GM12878 (cell line): Measurements from ENCODE around the gene PPP1R12A. TPM values are rescaled to one million over a fixed set of nuclear protein-coding genes. Genes with fewer than 3 reads are reported as not detected.

ENCODE experiments used
- ATAC-seq: fragments of 200-7000 bp; cut with Tn5 transposase; 3 replicates; pipeline ENCODE4 v1.9.1; 2020; ENCODE audit warnings: mild to moderate bottlenecking, moderate library complexity
- BruUV-seq: library from RNA; stranded (reverse); fragments of 400-500 nt; replicated peaks from 2 replicates; lab custom pipeline; 2021; lab: Mats Ljungman, UMichigan
- CTCF ChIA-PET: fragments of 300-600 bp; sonication (Branson Sonifier 250); formaldehyde crosslinking; extraction: SDS; loops from one replicate; lab custom pipeline; 2021; ENCODE audit warnings: inconsistent platforms; lab: Yijun Ruan, JAX
- POLR2A ChIA-PET: fragments of 350-600 bp; formaldehyde crosslinking; extraction: SDS; loops from one replicate; lab custom pipeline; 2021; ENCODE audit warnings: inconsistent platforms; lab: Charles Lee
- RAD21 ChIA-PET: fragments of 300-600 bp; sonication (Branson Sonifier 250); formaldehyde crosslinking; loops from one replicate; lab custom pipeline; 2023; ENCODE audit warnings: antibody characterized with exemption; ENCODE audit not compliant: unreplicated experiment; lab: Charles Lee
- SMC1A ChIA-PET: fragments of 300-600 bp; sonication (Branson Sonifier 250); formaldehyde crosslinking; loops from one replicate; lab custom pipeline; 2023; ENCODE audit not compliant: unreplicated experiment, uncharacterized antibody; lab: Charles Lee
- DNase-seq: peaks from one replicate; pipeline ENCODE4 v3.0.0-alpha.2; 2011; ENCODE audit warnings: low read depth, low spot score
- FAIRE-seq: peaks from 3 replicates; lab custom pipeline; 2011; peaks lifted over from hg19 to GRCh38; lab: Jason Lieb, UNC
- H2AFZ ChIP-seq: 2 replicates; pipeline ENCODE4 v1.6.0; 2011; ENCODE audit warnings: low read depth, low read length, control low read depth; ENCODE audit not compliant: control insufficient read depth
- H3K27ac ChIP-seq: 2 replicates; pipeline ENCODE4 v1.5.1; 2011; ENCODE audit warnings: control low read depth; ENCODE audit not compliant: control insufficient read depth, insufficient read depth
- H3K27me3 ChIP-seq, 2 experiments: replicated peaks in 1 of 2; 2 replicates each; pipeline versions ENCODE4 v1.6.0 to v1.6.1; 2011; ENCODE audit warnings: low read length in 1 of 2; ENCODE audit not compliant: control insufficient read depth in 2 of 2, insufficient read depth in 2 of 2
- H3K36me3 ChIP-seq, 2 experiments: 2 replicates each; pipeline ENCODE4 v1.5.1; 2011; ENCODE audit warnings: low read length in 1 of 2; ENCODE audit not compliant: control insufficient read depth in 2 of 2, insufficient read depth in 2 of 2
- H3K4me1 ChIP-seq: 2 replicates; pipeline ENCODE4 v1.6.1; 2011; ENCODE audit warnings: mild to moderate bottlenecking, low read length, moderate library complexity, mixed read lengths; ENCODE audit not compliant: control insufficient read depth, insufficient read depth
- H3K4me2 ChIP-seq: 2 replicates; pipeline ENCODE4 v1.6.0; 2011; ENCODE audit warnings: control low read depth; ENCODE audit not compliant: control insufficient read depth, insufficient read depth
- H3K4me3 ChIP-seq: fragments of 200-600 bp; sonication (generic); 2 replicates; pipeline ENCODE4 v1.5.1; 2016
- H3K79me2 ChIP-seq: 2 replicates; pipeline ENCODE4 v1.6.0; 2011; ENCODE audit warnings: low read length; ENCODE audit not compliant: control insufficient read depth, insufficient read depth
- H3K9ac ChIP-seq: 2 replicates; pipeline ENCODE4 v1.8.0; 2011; ENCODE audit warnings: low read length, control low read depth, mixed read lengths; ENCODE audit not compliant: control insufficient read depth, insufficient read depth
- H3K9me3 ChIP-seq: replicated peaks from 3 replicates; pipeline ENCODE4 v1.5.1; 2011; ENCODE audit warnings: mild to moderate bottlenecking, low read length; ENCODE audit not compliant: control insufficient read depth, insufficient read depth
- H4K20me1 ChIP-seq: 2 replicates; pipeline ENCODE4 v1.6.0; 2011; ENCODE audit not compliant: control insufficient read depth, insufficient read depth
- CHD2 ChIP-seq: IDR thresholded peaks from 2 replicates; pipeline ENCODE4 v1.6.1; 2011; ENCODE audit warnings: low read depth, low read length, improper control_type of control experiment, borderline replicate concordance
- DPF2 ChIP-seq: fragments of 450-650 bp; IDR thresholded peaks from 2 replicates; pipeline ENCODE4 v1.6.1; 2017; ENCODE audit warnings: mild to moderate bottlenecking
- ETV6 ChIP-seq, 2 experiments: fragments of 450-650 bp in 1 of 2; IDR thresholded peaks in 1 of 2; conservative IDR thresholded peaks in 1 of 2; 2 replicates each; pipeline ENCODE4 v1.6.1; 2014; ENCODE audit warnings: antibody characterized with exemption in 1 of 2, borderline replicate concordance in 1 of 2, low read depth in 1 of 2, mild to moderate bottlenecking in 1 of 2, moderate library complexity in 1 of 2
- HDAC2 ChIP-seq: fragments of 200-600 bp; sonication (generic); IDR thresholded peaks from 2 replicates; pipeline ENCODE4 v1.6.1; 2017
- IRF3 ChIP-seq: fragments of 450-650 bp; IDR thresholded peaks from 2 replicates; pipeline ENCODE4 v1.6.1; 2014; ENCODE audit warnings: mild to moderate bottlenecking
- IRF4 ChIP-seq: IDR thresholded peaks from 2 replicates; pipeline ENCODE4 v1.6.1; 2011; ENCODE audit warnings: low read depth, low read length
- MEF2A ChIP-seq: IDR thresholded peaks from 2 replicates; pipeline ENCODE4 v1.6.1; 2011; ENCODE audit warnings: low read depth, mild to moderate bottlenecking, low read length, moderate library complexity; ENCODE audit not compliant: insufficient read depth
- PBX3 ChIP-seq: IDR thresholded peaks from 2 replicates; pipeline ENCODE4 v1.6.1; 2011; ENCODE audit warnings: mild to moderate bottlenecking, low read depth, low read length, moderate library complexity; ENCODE audit not compliant: insufficient replicate concordance
- POLR2AphosphoS5 ChIP-seq: IDR thresholded peaks from 2 replicates; pipeline ENCODE4 v1.6.1; 2011; ENCODE audit warnings: mild to moderate bottlenecking, low read length, inconsistent platforms
- RCOR1 ChIP-seq: conservative IDR thresholded peaks from 2 replicates; pipeline ENCODE4 v1.6.1; 2012; ENCODE audit warnings: low read depth, low read length, improper control_type of control experiment
- RELA ChIP-seq: fragments of 450-650 bp; IDR thresholded peaks from 2 replicates; pipeline ENCODE4 v1.8.0; 2014; ENCODE audit warnings: borderline replicate concordance; ENCODE audit not compliant: partially characterized antibody
- RELB ChIP-seq: fragments of 450-650 bp; IDR thresholded peaks from 2 replicates; pipeline ENCODE4 v1.6.1; 2017; ENCODE audit warnings: low read depth, mild to moderate bottlenecking, moderate library complexity
- ZNF622 ChIP-seq: fragments of 450-650 bp; IDR thresholded peaks from 2 replicates; pipeline ENCODE4 v1.6.1; 2017; ENCODE audit warnings: mild to moderate bottlenecking, inconsistent platforms
- WGBS: methylation state at CpG from one replicate; pipeline ENCODE4 v1.1.6; 2016; ENCODE audit warnings: low lambda C conversion rate; ENCODE audit not compliant: insufficient replicate concordance, insufficient coverage; ENCODE audit errors: missing lambda C conversion rate; 5-methylcytosine and 5-hydroxymethylcytosine counted together
- in situ Hi-C: fragments of 300-500 bp; cut with MboI; formaldehyde crosslinking; loops from 9 replicates; pipeline ENCODE4 v1.14.3; 2018; ENCODE audit warnings: mixed read lengths
- intact Hi-C: fragments of 100-400 bp; cut with micrococcal nuclease; formaldehyde crosslinking; loops from one replicate; pipeline ENCODE4 v1.14.2; 2022; ENCODE audit not compliant: unreplicated experiment
- polyA plus RNA-seq, 11 experiments: library from polyadenylated mRNA; depleted of rRNA in 4 of 11; unstranded in 6 of 11; stranded (reverse) in 5 of 11; fragments of >200 nt; fragmentation: Nextera tagmentation in 4 of 11; fragmentation: Illumina TruSeq in 1 of 11; extraction: Ambion mirVana in 4 of 11; extraction: Trizol in 1 of 11; gene quantifications; 1 replicate in 1 of 11; 2 replicates in 10 of 11; pipeline versions ENCODE4 v1.2.1 to v1.2.3, GENCODE V29; 2011 to 2016; ENCODE audit warnings: inconsistent platforms in 2 of 11, missing spikeins in 2 of 11, low read depth in 1 of 11
- total RNA-seq, 4 experiments: library from RNA; depleted of rRNA in 3 of 4; stranded (reverse); fragments of >200 nt in 3 of 4; fragmentation: Illumina TruSeq in 1 of 4; extraction: Trizol in 1 of 4; gene quantifications; 2 replicates each; pipeline versions ENCODE4 v1.2.1 to v1.2.3, GENCODE V29; 2013 to 2021

Gene PPP1R12A
- total and polyA plus RNA-seq, 10 of the 15 experiments (the other 5 are each of a cell fraction or from before 2014, with no cell fraction given): 22.8 to 134 (median 51.4) TPM

- H3K4me2 ChIP-seq: no peak overlapping the region
- no peak overlapping the region for H3K9ac ChIP-seq
- no peak for ATAC-seq
- no peak for DNase-seq
- peaks cover 4% of the 10 kb centered on the region for H3K79me2 ChIP-seq
- 100% methylated on average over 4 of the region's 4 CpGs for WGBS
- H4K20me1 ChIP-seq: no peaks in the 10 kb centered on the region
- CTCF ChIA-PET: interaction anchor here (1.5 kb wide), 1 partner anchor 11 kb away, joined by 4 read pairs; no protein-coding TSS in a partner anchor
- no TSS peak for BruUV-seq
- TF ChIP-seq POLR2AphosphoS5 (no peak), DPF2 (no peak)
- POLR2A ChIA-PET: interaction anchor here (1.2 kb wide), 1 partner anchor 93 kb away, joined by 3 read pairs; the partner anchor contains the start of gene PPP1R12A
- H3K9me3 ChIP-seq: peaks cover 23% of the 10 kb centered on the region
- H3K4me1 ChIP-seq: no peaks in the 10 kb centered on the region
- SMC1A ChIA-PET: interaction anchor here (0.7 to 0.8 kb wide), 2 partner anchors 92 to 228 kb away, joined by 3 read pairs; no protein-coding TSS in a partner anchor
- H3K27me3 ChIP-seq: no peaks in the 10 kb centered on the region
- no peak for FAIRE-seq
- intact Hi-C loops: no loop called here
- RAD21 ChIA-PET: no interaction called here
- no peak overlapping the region for H2AFZ ChIP-seq
- no peak overlapping the region for H3K27ac ChIP-seq
- in situ Hi-C loops: no loop called here
- peaks cover 4 to 15% of the 10 kb centered on the region in 2 experiments for H3K36me3 ChIP-seq
- H3K4me3 ChIP-seq: no peak overlapping the region
Observed at GRCh38 chr12:79841248-79841877, 93.5 kb downstream of the PPP1R12A start.

- in situ Hi-C loops: no loop called here
- Histone ChIP-seq H4K20me1 (no peaks in the 10 kb centered on the region), H3K4me2 (no peak overlapping the region), H3K27ac (no peak overlapping the region), H3K9me3 (peaks cover 21% of the 10 kb centered on the region), H2AFZ (no peak overlapping the region), H3K36me3 (peaks cover 4 to 8% of the 10 kb centered on the region in 2 experiments), H3K27me3 (no peaks in the 10 kb centered on the region), H3K4me1 (no peaks in the 10 kb centered on the region), H3K9ac (no peak overlapping the region), H3K4me3 (no peak overlapping the region), H3K79me2 (peaks cover 3% of the 10 kb centered on the region)
- CTCF ChIA-PET: no interaction called here
- BruUV-seq: no TSS peak
- FAIRE-seq (no peak), DNase-seq (no peak), ATAC-seq (no peak)
- intact Hi-C loops: no loop called here
- SMC1A ChIA-PET: interaction anchor here (0.9 kb wide), 1 partner anchor 102 kb away, joined by 3 read pairs; no protein-coding TSS in a partner anchor
- 100% methylated on average over 3 of the region's 3 CpGs for WGBS
- TF ChIP-seq RELB (no peak), ETV6 (conservative IDR thresholded peaks at IDR 0.05 in 1 of 2, IDR thresholded peaks at IDR 0.05 in 1 of 2; ENCODE audit: borderline replicate concordance in 1 of 2, low read depth in 1 of 2) (no peak), CHD2 (no peak), HDAC2 (no peak), IRF3 (no peak), MEF2A (no peak), RCOR1 (no peak), RELA (no peak), PBX3 (no peak), IRF4 (no peak), ZNF622 (no peak)
- POLR2A ChIA-PET: no interaction called here
- RAD21 ChIA-PET: no interaction called here
Observed at GRCh38 chr12:79838359-79838758, 96.5 kb downstream of the PPP1R12A start.
